NB4 (cell line): ENCODE results near the gene CALY.

Experiments used
- DNase-seq: peaks from one replicate; pipeline ENCODE4 v3.0.0; 2010; ENCODE audit warnings: low read depth
- H3K4me3 ChIP-seq: one replicate; pipeline ENCODE4 v1.5.1; 2011; ENCODE audit warnings: mild to moderate bottlenecking, low read depth, low read length, moderate library complexity
- MYC ChIP-seq: IDR thresholded peaks from 2 replicates; pipeline ENCODE4 v1.6.1; 2011; ENCODE audit warnings: low read depth, low read length
- POLR2A ChIP-seq: IDR thresholded peaks from 2 replicates; pipeline ENCODE4 v1.6.1; 2011; ENCODE audit warnings: mild to moderate bottlenecking; ENCODE audit not compliant: insufficient read length; ENCODE audit errors: extremely low read depth
- TF ChIP-seq, protein P1 (sequence below): IDR thresholded peaks from 2 replicates; pipeline ENCODE4 v1.6.1; 2011; ENCODE audit warnings: low read depth, low read length
- TF ChIP-seq, protein P2 (sequence below): IDR thresholded peaks from one replicate; pipeline ENCODE4 v1.5.1; 2012; ENCODE audit warnings: low read depth, low read length

CALY gene

DNA sequence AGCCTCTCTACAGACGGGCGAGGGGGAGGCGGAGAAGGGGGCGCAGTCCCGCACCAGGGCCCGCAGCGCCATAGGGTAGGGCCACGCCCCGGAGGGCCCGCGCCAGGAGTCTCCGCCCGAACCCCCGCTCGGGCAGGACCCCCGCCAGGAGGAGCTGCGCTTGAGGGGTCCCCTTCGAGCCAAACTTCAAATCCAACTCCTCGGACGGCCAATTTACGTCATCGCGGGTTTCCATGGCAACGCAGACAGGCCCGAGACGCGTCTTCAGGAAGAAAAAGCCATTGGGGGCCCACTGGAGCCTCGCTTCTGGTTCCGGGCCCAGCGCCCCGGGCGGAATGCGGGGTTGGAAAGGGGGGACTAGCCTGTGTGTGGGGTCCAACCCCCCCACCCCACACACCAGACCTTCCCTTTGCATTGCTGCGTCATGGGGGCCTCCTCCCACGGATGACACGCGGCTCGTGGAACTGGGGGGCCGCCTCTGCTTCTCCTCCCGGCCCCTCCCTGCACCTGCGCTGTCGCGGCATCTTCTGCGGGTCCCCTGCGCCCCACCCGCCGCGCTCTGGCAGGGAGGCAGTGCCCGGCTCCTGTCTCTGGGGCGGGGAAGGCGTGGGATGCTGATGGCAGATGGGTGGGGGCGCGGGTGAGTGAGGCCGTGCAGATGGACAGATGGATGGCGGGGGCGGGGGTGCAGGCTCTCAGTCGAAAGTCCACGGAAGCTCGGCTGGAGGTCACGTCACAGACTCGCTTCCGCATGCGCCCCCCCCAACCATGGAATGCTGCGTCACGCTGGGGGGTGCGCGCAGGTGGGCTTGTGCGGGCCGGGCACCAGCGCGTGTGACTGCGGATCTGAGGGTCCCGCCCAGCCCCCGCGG lies 1.2 kb downstream of the CALY start:
- TF ChIP-seq, protein P1, sequence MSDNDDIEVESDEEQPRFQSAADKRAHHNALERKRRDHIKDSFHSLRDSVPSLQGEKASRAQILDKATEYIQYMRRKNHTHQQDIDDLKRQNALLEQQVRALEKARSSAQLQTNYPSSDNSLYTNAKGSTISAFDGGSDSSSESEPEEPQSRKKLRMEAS, result no peak
- TF ChIP-seq POLR2A (no peak), MYC (no peak)
- TF ChIP-seq, protein P2, sequence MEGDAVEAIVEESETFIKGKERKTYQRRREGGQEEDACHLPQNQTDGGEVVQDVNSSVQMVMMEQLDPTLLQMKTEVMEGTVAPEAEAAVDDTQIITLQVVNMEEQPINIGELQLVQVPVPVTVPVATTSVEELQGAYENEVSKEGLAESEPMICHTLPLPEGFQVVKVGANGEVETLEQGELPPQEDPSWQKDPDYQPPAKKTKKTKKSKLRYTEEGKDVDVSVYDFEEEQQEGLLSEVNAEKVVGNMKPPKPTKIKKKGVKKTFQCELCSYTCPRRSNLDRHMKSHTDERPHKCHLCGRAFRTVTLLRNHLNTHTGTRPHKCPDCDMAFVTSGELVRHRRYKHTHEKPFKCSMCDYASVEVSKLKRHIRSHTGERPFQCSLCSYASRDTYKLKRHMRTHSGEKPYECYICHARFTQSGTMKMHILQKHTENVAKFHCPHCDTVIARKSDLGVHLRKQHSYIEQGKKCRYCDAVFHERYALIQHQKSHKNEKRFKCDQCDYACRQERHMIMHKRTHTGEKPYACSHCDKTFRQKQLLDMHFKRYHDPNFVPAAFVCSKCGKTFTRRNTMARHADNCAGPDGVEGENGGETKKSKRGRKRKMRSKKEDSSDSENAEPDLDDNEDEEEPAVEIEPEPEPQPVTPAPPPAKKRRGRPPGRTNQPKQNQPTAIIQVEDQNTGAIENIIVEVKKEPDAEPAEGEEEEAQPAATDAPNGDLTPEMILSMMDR, result no peak
- no peak for DNase-seq
- no peak overlapping the region for H3K4me3 ChIP-seq

DNA sequence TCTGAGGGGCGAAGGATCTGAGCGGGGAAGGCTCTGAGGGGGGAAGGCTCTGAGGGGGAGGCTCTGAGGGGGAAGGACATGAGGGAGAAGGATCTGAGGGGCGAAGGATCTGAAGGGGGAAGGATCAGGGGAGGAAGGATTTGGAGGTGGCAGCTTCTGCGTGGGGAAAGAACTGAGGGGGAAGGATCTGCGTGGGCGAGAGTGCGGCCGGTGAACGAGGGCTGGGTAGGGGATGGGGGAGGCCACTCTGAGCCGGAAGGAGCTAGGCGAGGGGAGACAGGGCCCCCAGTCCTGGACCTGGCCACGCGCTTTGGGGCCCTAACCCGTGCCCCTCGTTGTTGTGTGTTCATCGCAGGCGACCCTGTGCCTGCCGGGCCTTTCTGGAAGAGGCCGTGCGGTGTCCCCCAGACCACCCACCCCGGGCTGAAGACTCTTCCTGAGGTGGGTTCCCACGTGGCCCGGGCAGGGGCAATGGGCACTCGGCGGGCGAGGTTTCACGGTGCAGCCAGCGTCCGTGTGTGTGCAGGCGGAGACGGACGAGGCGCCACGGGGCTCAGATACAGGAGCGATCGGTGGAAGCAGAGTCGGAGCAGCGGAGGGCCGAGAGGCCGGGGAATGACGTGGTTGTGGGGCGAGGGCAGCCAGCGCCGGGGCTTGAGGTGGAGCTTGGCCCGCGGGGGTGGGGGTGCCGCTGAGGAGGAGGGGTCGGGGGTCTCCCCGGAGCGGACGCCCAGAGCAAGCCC lies 2.0 kb downstream of the CALY start:
- no peak overlapping the region for H3K4me3 ChIP-seq
- no peak for DNase-seq
- TF ChIP-seq MYC, result no peak
- TF ChIP-seq, protein P2, result no peak
- TF ChIP-seq, protein P1, result no peak
- TF ChIP-seq POLR2A, result no peak

DNA sequence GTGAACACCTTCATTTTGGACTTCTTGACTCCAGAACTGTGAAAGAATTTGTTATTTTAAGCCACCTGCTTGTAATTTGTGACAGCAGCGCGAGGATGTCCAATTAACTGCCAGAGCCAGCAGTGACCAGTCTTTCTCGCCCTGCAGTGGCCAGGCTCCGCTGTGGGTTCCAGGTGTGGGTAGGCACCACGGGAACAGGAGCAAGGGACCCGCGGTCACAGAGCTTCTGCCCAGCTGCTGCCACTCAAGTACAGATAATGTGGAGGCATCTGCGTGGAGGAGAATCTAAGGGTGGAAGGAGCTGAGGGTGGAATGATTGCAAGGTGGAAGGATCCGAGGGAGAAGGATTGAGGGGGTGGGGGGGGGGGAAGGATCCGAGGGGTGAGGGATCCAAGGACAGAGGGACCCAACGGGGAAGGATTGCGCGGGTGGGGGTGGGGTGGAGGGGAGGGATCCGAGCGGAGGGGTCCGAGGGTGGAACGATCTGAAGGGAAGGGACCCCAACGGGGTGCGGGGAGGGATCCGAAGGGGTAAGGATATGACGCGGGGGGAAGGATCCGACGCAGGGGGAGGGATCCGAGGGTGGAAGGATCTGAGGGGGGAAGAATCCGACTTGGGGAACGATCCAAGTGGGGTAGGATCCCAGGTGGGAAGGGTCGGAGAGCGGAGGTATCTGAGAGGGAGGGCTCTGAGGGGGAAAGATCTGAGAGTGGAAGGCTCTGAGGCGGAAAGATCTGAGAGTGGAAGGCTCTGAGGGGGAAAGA lies 3.6 kb downstream of the CALY start:
- no peak for DNase-seq
- no peak overlapping the region for H3K4me3 ChIP-seq
- TF ChIP-seq, protein P2, result no peak
- TF ChIP-seq MYC (no peak), POLR2A (no peak)
- TF ChIP-seq, protein P1, result no peak

DNA sequence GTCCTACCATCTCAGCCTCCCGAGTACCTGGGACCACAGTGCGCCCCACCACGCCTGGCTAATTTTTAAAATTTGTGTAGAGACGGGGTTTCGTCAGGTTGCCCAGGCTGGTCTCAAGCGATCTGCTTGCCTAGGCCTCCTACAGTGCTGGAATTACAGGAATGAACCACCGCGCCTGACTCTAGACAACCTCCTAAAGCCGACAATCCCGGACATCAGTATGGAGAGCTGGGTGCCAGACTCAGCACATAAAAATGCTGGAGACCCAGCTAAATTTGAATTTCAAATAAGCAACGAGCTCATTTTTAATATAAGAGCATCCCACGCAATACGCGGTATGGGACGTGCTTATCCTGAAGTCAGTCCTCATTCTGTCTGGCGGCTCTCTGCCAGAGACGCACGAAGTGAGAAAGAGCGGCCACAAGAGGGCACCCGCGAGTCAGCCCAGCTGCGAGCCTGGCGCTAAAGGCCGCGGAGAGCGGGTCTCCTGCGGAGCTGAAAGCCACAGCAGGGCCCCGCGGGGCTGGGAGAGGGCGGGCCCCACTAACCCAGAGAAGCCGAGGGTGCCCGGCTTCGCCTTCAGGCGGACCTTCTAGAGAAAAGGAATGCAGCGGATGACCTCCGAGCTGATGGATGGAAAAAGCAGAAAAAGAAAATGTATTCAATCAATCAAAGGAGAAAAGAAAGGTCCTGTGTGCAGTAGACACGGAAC lies 7.0 kb downstream of the CALY start:
- no peak overlapping the region for H3K4me3 ChIP-seq
- TF ChIP-seq, protein P2, result peak; percentile 88
- TF ChIP-seq, protein P1, result 0 out of 2 replicates have a peak, but pooled peaks have one; percentile 10
- TF ChIP-seq POLR2A, result no peak
- TF ChIP-seq MYC, result no peak
- peak; percentile 92 for DNase-seq
